Bone marrow (tissue), 2 donors: ENCODE data around the gene C9orf152.
A peak's percentile ranks its signal among the peaks of the same experiment; 100 is the strongest.

Source experiments
- DNase-seq, 2 donors: peaks; one replicate each; lab custom pipeline; 2025; lab: John Stamatoyannopoulos, UW

Gene C9orf152

DNA sequence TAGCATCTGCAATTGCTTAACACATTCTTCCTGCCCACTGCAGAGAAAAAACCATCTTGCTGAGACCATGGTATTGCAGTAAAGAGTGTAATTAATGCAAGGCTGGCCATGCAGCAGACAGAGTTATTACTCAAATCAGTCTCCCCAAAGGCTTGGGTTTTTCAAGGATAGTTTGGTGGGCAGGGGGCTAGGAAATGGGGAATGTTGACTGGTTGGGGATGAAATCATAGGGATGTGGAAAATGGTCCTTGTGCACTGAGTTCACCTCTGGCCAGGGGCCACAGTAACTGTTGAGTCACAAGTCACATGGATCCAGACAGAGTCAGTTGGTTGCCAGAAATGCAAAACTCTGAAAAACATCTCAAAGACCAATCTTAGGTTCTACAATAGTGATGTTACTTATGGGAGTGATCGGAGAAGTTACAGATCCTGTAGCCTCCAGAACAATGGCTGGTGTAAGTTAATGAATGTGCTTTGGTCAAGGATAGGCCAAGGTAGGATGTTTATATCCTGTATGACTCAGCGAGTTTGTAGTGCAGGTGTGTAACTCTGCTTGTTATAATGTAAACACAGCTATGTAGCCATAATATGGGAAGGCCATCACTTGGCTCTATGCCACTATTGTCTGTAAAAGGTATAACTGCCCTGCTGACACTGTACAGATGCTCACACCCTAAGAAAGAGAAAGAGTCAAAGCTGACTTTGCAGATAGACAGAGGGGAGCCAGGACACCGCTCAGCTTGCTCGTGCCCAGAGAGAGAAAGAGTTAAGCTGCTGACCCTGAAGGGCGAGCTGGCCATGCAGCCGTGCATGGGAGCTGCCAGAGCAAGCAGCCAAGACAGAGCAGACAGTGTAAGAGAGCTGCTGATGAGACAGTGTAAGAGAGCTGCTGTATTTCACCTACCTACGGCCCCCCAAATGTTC is 27.2 kb downstream of the C9orf152 start:
- DNase-seq, result no peak

DNA sequence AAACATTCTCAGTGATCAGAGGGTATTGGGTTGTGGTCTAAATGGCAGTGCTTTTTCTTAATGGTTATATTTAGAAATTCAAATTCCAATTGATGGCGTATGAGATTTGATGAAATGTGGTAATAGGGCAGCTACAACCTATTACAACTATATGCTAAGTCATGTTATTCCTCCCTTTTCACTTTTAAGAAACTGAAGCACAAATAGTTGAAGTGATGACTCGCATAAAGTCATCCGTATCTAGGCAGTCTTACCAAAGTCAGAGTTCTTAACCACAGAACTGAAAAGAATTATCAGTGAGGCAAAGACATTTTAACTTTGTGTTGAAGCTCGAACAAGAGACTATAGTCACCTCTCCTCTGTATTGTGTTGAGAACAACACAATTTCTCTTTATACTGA is 28.2 kb downstream of the C9orf152 start:
- DNase-seq, result peak in 1 of 2 donors; percentile 59

DNA sequence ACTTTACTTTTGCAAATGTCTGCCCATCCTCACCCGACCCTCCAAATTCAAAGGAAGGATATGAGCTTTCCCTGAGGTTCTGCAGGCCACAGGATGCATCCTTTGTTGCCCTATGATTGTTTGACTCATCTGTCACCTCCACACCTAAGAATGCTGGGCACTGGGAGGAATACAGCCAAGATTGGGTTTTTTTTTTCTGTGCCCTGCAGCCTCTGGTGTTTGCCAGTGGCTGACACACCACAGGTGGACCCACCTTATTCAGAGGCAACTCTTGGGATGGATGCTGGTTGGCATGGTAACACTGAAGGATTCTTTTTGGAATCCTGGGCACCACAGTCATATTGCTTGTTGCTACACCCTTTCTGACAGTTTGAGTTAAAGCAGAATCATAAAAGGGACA is 29.7 kb downstream of the C9orf152 start:
- DNase-seq, result no peak

GRCh38 chr9:110175275-110175968 is 32.5 kb downstream of the C9orf152 start:
- DNase-seq, result no peak

- DNase-seq, result no peak
Measured at GRCh38 chr9:110173322-110173642, 34.7 kb downstream of the C9orf152 start.

- DNase-seq, result peak in 1 of 2 donors; percentile 88
Measured at GRCh38 chr9:110170357-110171257, 37.4 kb downstream of the C9orf152 start.

DNA sequence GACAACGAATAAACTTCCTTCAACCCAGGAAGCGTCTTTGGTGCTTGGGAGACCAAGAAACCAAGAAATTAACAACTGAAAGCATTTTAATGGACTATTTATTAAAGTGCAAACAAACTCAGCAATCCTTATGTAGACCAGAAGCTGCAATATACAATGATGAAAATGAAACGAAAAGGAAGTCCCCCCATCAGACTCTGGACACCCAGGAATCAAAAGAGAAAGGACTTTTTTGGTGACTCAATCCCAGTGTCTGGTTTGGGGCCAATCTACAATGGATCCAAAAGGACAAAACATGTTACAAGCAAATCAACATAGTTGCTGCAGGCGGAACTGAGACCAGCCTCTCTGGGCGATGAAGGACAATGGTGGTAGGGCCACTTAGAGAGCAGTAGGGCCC is 39.5 kb downstream of the C9orf152 start:
- DNase-seq, result peak in 1 of 2 donors; percentile 36

- DNase-seq, result no peak
Measured at GRCh38 chr9:110161940-110162339, 46.0 kb downstream of the C9orf152 start.

GRCh38 chr9:110160685-110161084 is 47.3 kb downstream of the C9orf152 start:
- no peak for DNase-seq

GRCh38 chr9:110160123-110160522 is 47.8 kb downstream of the C9orf152 start:
- DNase-seq, result no peak

DNA sequence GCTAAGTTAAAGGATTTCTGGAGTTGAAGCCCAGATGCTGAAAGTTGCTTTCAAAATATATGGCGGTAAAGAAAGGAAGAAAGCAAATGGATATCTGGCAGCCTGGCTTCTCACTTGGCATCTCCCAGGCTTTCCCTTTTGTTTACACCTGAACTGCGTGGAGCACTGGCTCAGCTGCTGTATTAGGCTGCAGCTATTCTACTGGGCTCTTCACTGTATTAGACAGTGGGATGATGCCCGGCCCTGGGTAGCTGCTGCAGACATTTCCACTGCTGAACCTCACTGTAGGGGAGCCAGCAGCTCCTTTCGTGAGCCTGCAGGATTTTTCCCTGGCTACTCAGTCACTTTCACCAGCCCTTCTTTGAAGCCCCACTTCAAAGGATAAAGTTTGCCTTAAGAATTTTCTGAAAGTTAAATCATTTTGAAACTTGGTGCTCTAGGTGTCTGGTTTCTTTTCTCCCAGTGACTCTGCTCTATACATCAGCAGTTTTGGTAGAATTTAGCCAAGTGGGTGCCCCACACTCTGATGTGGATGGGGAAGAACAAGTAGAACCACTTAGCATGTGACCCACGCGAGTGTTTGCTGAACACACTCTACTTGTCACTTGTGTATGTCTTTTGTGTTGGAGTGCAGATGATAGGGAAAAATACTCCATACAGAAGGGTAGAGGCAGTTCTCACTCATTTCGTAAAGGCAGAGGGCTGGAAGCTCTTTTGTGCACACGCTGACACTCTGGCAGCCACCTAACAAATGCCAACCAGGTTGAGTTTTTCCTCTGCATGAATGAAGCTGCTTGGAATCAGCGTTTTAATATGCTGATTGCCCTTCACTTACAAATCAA is 49.9 kb downstream of the C9orf152 start:
- DNase-seq, result no peak

DNA sequence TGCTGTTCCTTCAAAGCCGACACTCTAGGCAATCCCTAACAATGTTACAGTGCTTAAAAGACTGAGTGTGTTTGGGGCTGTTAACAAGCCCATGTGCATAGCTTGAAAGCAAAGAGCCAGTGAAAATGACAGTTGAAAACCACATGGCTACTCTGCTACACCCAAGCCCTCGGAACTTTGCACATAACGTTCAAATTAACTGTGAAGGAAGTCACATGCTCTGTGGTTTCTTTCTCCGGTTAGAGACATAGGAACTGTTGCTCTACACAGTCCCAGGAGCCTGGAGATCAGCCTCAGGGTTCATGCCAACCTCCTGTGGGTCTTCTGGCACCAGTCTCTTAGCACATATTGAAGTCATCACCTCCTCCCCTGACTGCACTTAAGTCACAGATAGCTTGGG is 51.1 kb downstream of the C9orf152 start:
- DNase-seq, result peak in 1 of 2 donors; percentile 88

- no peak for DNase-seq
Measured at GRCh38 chr9:110156416-110156815, 51.5 kb downstream of the C9orf152 start.

- no peak for DNase-seq
Measured at GRCh38 chr9:110155751-110156150, 52.2 kb downstream of the C9orf152 start.

DNA sequence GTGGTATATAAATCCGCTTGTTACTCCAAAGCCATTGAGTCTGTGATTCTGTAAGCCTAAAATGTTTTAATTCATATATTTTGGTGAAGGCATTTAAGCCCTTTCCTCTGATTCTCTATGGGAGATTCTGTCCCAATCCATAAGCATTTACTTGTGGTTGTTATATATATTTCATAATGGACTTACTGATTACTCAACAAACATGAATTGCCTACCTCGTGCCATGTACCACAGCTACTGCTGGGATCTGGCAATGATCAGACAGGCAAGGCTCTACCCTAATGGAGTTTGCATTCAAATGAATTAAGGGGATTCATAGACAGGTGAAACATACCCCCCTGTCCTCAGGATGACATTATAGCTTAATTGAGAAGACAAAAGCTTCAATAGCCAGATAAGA is 54.5 kb downstream of the C9orf152 start:
- no peak for DNase-seq

GRCh38 chr9:110152704-110153374 is 55.1 kb downstream of the C9orf152 start:
- DNase-seq, result peak in 1 of 2 donors; percentile 64
